Activated CD4-positive, alpha-beta T cell treated with anti-CD3 and anti-CD28 coated beads, Interleukin-2, amount 50 U/mL, for 4 hours (primary cell): Measurements from ENCODE around the gene PKD1.
A peak's percentile ranks its signal among the peaks of the same experiment; 100 is the strongest.

Source experiments
- DNase-seq, 2 experiments: peaks; one replicate each; pipeline ENCODE4 v3.0.0-alpha.2; 2020

PKD1 gene

DNA sequence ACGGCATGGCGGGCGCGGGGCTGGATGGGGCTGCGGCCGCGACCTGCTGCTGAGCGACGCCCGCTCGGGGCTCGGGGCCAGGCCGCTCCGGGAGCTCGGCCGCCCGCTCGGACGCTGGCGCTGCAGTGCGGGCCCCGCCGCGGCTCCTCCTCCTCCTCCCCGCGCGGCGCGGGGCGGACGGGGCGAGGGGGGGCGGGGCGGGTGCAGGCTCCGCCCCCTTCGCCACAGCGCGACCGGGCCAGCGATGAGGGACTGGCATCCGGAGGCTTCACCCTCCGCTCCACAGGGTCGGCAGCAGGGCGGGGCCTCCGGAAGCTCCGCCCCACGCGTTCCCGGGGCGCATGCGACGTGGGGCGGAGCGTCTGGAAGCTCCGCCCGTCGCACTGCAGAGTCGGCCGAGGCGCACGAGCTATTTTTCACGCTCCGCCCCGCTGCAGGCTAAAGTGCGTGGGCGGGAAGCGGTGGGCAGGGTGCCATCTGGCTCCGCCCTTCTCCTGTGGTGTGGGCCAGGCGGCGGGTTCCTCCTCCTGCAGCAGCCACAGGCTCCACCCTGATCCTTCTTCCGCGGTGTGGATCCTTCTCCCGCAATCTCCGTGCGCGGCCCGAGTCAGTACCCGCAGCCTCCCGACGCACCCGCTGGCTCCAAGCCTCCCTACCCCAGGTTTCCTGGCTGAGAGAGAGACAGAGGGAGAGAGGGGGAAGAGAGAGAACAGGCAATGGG, at the start of gene PKD1:
PKD1 (minus strand) TSS at position 129 of the 721 bp plus-strand sequence. CDS start 209 bp downstream, outside the sequence.
- DNase-seq, result peak; percentile 96 to 97

DNA sequence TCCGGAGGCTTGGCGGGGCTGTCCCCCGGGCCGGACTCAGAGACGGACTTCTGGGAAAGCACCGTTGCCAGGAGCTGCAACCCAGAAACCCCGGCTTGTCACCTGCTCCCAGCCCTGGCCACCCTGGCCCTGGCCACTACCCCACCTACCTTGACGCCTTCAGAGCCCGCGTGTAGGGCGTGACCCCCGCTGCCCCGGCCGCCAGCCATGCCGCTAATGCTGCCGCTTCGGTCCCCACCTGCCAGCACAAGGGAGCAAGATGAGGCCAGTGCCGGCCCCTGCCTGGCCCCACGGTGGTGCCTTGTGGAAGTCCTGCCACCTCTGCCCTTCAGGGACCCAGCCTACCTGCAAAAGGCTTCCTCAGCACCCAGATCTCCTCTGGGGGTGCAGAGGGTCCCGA, 49.3 kb upstream of the PKD1 start:
- DNase-seq, result no peak

DNA sequence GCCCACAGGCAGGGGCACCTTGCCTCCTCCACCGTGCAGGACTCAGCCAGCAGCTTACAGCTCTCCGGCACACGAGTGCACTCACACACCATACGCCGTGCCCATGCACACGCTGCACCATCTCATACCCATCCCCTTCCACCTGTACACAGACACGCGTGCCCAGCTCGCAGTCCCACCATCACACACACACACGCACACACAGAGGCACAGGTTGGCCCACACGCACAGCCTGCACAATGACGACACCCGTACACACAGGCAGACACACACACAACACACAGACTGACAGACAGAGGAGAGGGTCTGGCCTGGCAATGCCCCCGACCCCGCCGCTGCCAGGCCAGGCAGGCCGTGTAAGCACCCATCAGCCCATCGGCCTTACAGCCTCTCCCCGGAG, 48.6 kb upstream of the PKD1 start:
- DNase-seq, result no peak

DNA sequence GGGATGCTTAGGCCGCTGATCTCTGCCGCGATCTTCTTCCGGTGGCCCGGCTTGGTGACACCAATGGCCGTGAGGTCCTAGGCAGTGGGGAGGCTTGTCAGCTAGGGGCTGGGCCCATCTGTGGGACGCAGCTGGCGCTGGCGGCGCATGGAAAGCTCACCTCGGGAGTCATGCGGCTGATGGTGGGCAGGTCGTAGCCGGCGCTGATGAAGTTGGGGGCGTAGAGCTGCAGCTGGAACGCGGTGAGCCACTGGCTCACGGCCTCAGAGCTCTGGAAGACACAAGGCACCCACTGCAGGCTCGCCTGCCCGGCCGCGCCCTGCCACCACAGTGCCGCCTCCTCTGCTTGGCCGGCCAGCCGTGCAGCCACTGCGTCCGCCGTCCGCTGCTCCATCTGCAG, 48.0 kb upstream of the PKD1 start:
- no peak for DNase-seq

DNA sequence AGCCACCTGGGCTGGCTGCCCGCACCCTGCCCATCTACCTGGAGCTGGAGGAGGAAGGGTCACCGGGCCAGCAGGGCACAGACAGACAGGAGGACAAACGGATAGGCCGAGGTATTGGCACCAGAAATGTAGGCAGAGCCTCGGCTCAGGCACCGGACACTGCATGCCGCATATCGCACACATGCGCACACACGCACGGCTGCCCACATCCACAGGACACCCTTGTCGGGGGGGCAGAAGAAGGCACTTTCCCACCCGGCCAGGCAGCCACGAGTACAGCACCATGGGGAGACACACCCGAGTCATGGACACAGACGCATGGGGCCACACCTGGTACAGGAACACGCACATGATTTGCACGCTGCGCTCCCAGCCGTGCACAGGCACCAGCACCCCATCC, 46.3 kb upstream of the PKD1 start:
- no peak for DNase-seq

DNA sequence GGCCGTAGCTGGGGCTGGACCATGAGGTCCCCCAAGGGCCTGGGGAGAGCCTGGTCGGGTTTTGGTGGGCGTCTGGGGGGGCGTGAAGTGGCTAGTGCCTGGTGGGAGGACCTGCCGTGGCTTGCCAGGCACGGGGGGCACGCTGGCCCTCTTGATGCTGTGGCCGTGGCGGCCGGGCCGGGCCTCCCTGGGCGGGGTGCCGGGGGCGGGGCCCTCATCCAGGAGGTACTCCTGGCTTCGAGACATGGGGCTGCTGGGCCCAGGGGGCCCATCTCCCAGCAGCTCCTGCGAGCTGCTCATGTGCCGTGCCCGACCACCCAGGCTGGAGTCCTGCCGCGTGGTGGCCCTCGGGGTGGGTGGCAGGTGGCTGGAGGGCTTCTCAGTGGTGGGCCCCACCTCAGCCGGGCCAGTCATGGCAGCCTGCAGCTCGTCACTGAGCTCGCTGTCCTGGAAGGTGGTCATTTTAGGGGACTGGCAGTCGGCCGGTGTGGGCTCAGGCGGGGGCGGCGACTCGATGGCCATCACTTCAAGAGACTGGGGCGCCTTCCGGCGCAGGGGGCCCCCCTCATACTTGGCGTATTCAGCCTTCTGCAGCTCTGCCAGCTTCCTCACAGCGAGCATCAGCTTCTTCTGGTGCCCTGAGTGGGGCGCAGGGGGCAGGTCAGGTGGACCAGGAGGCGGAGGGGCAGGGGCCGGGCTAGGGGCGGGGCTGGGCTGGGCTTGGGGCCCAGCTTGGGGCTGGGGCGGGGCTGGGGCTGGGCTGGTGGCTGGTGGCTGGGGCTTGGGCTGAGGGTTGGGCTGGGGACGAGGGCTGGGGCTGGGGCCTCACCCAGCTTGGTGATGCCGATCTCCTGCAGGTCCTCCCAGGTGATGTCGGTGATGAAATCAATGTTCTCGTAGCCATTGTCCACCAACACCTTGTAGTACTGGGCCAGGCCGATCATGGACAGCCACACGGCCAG, 45.5 kb upstream of the PKD1 start:
- DNase-seq, result no peak

DNA sequence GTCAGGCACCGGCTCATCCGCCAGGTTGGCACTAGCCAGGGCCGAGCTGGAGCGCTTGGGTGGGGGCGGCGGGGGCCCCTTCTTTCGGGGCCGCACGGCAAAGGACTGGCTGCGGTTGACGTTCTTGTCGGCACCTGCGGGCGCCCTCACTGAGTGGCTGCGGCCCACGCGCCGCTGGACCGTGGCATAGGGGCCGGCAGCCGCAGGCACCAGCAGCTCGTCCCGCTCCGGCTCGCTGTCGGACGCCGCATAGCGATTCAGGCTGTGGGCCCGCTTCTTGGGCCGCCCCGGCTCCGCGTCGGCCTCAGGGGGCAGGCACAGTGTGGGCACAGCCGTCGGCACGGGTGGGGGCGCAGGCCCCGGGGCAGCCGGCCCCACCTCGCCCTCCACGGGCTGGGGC, 44.8 kb upstream of the PKD1 start:
- DNase-seq, result no peak

DNA sequence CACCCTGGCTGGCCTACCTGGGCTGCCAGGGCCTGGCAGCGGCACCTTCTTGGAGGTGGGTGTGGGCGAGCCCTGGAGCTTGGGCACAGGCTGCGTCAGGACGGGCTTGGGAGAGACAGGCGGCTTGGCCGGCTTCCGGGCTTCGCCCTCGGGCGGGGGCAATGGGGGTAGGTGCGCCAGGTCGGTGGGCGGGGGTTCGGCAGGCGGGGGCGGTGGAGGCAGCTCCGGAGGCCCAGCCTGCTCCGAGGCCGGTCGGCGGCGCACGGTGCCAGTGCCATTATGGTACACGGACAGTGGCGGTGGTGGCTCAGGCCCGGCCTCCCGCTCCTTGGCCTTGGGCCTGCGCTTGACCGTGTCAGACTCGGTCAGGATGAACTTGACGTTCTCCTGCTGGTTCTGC, 43.9 kb upstream of the PKD1 start:
- no peak for DNase-seq

DNA sequence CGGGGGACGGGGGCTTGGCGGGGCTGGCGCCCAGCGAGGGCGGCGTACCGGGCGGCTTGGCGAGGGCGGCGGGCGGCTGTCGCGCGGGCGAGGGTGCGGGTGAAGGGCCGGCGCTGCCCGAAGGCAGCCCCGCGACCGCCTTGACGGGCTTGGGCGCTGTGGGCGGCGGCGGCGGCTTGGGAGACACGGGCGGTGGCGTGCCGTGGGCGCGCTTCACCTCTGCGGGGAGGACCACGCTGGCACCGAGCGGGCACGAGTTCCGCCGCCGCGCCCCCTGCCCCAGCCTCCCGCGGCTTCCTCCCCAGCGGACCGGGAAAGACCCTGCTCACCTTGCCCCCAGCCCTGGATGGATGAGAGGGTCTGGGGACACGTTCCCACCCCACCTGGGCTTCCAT, 43.4 kb upstream of the PKD1 start:
- no peak for DNase-seq

DNA sequence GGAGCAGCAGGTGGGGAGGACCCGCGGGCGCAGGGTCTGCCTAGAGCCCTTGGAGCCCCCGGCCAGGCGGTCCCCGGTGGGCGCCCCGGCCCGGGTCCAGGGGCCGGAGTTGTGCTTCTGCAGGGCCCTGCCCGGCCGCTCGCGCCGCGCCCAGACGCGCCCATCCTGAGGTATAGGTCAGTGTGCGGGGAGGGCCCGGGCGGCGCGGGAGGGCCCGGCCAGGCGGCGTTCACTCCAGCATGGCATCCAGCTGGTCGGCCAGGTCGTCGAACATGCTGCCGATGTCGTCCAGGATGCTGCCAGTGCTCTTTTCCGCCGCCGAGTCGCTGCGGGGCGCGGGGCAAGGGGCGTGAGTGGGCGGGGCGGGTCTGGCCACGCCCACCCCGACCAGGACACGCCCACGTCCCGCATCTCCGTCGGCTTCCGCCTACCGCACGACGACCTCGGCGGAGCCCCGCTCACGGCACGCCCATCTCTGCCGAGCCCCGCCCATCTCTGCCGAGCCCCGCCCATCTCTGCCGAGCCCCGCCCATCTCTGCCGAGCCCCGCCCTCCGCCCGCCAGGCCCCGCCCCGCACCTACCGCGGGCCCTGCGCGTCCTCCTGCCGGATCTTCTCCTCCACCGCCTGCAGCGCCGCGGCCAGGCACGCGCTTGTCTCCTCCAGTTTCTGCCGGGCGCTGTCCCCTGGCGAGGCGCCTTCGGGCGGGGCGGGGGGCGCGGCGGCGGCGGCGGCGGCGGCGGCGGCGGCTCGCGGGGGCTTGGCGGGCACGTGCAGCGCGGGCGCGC, 42.8 kb upstream of the PKD1 start:
- peak in 1 of 2 experiments; percentile 9 for DNase-seq

DNA sequence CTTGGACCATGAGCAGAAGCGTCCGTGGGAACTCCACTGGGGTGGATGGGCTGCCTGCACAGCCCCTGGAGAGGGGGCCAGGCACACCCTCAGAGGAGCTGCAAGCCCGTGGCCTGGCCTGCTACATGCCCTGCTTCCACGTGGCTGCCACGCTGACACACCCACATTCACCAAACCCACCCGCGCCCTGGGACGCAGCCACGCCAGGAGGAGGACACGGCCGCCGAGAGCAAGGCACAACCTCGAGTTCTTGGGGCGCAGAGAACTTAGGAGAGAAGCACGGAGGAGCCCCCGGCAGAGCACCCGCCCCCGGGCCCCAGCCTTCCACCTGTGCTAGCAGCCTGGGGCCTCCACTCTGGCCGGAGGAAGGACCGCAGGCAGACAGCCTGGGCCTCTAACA, 41.9 kb upstream of the PKD1 start:
- DNase-seq, result no peak

DNA sequence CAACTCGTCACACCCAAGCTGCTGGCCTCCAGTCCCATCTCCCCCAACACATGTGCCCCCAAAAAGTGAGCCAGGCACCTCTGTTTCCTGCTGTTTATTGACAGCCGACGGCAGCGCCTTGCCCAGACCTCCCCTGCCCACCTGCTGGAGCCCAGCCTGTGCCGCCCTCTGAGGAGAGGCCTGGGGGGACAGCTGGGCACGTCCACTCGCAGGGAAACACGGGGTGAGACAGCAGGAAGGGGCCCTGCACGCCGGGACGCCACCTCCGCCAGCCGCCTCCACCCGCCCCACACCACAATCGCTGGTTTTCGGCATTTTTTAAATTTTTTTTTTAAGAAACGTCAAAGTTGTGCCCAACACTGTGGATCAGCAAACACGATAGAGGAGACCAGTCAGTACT, 41.4 kb upstream of the PKD1 start:
- DNase-seq, result no peak

DNA sequence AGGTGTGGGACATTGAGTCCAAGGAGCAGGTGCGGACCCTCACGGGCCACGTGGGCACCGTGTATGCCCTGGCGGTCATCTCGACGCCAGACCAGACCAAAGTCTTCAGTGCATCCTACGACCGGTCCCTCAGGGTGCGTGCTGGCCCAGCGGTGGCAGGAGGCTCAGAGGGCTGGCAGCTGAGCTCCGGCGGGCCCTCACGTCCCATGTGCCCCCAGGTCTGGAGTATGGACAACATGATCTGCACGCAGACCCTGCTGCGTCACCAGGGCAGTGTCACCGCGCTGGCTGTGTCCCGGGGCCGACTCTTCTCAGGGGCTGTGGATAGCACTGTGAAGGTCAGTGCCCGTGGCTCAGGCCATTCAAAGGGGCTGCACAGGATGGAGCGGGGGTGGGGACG, 40.3 kb upstream of the PKD1 start:
- DNase-seq, result no peak

DNA sequence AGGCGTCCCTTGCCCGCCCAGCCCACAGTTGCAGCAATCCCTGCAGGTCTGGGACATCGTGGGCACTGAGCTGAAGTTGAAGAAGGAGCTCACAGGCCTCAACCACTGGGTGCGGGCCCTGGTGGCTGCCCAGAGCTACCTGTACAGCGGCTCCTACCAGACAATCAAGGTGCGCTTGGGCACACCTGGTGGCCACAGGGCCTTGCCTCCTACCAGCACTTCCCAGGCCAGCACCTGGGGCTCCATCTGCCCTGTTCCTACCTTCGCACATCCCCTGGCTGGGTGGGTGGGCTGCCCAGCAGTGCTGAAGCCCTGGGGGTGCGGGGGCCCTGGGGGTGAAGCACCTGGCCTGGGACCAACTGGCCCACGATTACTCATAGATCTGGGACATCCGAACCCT, 39.8 kb upstream of the PKD1 start:
- DNase-seq, result no peak

DNA sequence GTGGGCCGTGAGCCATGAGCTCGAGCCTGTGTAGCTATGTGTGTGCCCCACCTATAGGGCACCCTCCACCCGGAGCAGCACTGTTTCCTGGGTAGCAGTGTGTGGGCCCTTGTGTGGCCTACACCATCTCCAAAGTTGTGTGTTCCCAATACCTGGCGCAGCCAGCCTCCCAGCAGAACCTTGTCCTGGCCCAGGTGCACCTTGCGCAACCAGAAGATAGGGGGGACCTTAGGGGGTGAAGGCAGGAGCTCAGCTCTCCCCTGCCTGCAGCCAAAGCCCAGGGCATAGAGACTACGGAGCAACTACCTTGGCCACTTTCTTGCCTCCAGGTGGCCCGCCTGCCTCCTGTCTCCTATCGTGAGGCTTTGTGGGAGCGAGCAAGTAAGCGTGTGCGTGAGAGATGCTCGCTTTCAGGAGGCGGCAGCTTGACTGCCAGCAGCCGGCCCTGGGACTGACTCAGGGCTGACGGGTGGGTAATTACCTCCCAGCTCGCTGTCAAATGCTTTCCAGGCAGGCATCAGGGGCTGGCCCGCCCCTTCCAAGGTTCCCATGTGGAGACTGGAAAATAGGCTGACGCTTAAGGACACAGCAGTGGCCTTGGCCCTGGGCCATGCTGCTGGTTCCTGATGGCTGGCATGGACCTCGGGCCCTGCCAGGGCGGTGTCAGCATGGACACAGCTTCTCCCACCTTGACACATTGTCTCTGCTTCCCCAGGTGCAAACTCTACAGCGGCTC, 38.9 kb upstream of the PKD1 start:
- DNase-seq, result no peak

DNA sequence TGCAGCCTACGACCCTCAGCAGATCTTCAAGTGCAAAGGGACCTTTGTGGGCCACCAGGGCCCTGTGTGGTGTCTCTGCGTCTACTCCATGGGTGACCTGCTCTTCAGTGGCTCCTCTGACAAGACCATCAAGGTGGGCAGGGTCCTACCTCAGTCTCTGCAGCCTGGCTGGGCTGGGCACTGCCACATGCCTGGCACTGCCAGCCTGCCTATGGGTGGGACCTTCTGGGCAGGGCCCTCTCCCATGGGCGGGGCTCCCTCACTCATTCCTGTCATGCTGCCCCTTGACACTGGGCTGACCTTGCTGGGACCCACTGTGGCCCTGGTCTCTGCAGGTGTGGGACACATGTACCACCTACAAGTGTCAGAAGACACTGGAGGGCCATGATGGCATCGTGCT, 38.2 kb upstream of the PKD1 start:
- no peak for DNase-seq

DNA sequence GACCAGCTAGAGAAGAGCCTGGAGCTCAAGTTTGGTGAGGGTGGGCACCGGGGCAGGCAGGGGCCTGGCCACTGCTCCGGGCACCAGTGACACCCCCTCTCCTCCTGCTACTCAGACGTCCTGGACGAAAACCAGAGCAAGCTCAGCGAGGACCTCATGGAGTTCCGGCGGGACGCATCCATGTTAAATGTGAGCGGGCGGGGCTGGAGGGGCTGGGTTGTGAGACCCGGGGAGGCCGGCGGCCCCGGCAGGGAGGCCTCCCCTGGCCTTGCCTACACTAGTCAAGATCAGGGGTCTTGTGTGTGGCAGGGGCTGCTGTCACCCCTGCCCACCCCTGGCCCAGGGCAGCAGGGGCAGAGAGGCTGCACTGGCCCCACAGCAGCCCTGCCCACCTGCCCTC, 37.7 kb upstream of the PKD1 start:
- no peak for DNase-seq

DNA sequence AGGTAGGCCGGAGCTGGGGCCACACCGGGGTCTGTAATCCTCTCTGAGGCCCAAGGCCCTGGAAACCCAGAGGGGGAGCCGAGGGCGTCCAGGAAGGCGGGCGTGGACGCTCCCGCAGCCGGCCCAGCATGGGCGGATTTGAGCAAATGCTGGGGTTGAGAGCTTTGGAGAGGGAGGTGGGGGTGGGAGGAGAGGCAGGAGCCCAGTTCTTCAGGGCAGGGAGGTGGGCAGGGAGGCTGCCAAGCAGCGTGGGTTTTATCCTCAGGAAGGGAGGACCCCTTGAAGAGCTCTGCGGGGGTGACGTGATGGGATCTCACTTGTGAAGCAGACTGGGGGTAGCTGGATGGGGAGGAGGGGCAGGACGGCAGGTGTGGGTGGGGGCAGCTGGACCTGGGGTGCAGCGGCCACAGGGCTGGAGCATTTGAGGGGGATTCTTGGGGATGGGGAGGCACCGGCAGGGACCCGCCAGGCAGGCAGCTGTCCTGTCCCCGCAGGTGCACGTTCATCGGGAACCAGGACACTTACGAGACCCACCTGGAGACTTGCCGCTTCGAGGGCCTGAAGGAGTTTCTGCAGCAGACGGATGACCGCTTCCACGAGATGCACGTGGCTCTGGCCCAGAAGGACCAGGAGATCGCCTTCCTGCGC, 37.1 kb upstream of the PKD1 start:
- DNase-seq, result no peak

DNA sequence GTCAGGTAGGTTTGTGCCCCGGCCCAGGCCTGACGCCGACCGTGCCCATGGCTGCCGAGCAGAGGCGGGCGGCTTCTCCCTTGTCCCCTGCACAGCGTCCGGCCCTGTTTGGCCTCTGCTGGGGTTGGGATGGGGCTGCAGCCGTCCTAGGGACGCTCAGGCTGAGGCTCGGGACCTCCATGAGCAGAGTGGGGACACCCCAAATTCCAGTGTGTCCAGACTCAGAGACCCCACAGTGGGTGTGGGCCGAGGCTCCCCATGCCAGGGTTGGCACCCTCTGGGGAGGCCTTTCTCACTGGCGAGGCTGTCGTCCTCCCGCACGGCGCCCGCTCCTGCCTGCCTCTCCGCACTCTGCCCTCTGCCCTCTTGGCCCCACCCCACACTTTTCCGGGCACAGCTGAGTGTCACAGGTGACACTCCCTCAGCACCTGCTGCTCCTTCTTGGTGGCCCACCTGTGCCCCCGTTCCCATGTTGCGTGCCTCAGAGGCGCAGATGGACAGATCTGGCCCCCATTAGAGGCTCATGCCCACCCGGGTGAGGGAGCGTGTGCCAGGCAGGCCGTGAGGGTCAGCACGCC, 36.0 kb upstream of the PKD1 start:
- no peak for DNase-seq

DNA sequence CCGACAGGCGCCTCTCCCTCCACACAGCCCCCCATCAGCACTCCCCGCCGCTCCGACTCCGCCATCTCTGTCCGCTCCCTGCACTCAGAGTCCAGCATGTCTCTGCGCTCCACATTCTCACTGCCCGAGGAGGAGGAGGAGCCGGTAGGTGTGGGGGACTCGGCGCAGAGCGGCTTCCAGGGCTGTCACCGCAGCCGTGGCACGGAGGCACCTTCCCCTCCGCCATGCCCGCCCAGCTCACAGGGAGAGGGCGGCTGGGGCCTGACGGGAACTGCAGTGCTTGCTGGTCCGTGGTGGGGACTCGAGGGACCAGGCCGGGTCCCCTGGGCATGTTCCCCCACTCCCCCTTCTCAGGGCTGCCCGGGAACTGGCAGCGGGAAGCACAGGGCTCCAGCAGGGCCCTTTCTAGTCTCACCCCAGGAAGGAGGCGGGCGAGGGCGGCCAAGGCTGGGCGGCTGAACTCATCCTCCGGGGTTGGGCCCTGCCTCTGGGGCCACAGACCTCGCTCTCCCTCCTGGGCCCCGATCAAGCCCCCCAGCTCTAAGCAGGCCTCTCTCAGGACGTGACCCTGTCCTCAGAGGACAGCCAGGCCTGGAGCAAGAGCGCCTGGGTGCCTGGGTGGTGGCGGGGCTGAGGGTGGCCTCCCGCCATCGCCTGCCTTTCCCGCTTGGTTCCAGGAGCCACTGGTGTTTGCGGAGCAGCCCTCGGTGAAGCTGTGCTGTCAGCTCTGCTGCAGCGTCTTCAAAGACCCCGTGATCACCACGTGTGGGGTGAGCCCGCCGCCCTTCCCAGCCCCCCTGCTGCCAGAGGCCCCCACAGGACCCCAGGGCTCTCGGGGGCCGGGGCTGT, 35.1 kb upstream of the PKD1 start:
- DNase-seq, result no peak

DNA sequence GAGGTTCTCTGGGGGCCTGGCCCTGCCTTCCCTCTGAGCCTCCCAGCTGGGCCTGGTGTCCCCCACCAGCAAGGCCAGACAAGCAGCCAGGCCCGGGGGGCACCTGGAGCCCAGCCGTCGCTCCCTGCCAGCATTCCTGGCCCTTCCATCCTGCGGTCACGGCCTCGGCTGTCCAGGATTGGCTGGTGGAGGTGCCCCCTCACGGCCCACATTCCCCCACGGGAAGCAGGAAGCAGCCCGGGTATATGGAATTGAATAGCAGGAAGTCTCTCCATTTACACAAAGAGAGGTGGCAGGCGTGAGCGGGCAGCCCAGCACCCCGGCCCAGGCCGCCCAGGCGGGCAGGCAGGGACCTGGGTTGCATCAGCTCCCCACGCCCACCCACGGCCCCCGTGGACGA, 34.4 kb upstream of the PKD1 start:
- DNase-seq, result no peak
